ENCODE measurements around the gene SGSM1. TPM values are rescaled to one million over a fixed set of nuclear protein-coding genes. Genes with fewer than 3 reads are reported as not detected.

Gene SGSM1
- total RNA-seq, 2 donors from 2014 or later: 1.6 to 3.0 TPM

DNA sequence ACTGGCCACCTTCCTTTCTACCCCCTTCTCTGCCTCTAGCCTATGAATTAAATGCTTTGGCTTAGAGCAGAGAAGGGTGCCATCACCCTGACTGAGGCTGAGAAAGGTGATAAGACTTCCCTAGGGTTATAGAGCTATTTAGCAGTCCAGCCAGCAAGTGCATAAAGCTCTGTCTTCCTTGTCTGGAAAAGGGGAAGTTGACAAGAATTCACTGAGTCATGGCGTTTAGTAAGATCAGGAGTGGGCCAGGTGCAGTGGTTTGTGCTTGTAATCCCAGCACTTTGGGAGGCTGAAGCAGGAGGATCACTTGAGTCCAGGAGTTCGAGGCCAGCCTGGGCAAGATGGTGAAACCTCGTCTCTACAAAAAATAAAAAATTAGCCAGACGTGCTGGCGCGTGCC is 77.4 kb downstream of the SGSM1 start:
- no peak overlapping the region for H3K27ac Mint-ChIP-seq
- no peak overlapping the region for H3K9ac ChIP-seq (ENCODE audit: extremely low read depth, low read length, poor library complexity, severe bottlenecking)
- no peak overlapping the region for H3K4me3 ChIP-seq (ENCODE audit: low read length)
- H3K4me1 ChIP-seq (ENCODE audit: control insufficient read depth, insufficient read depth, low read length): no peaks in the 10 kb centered on the region
- TF ChIP-seq, protein P1, sequence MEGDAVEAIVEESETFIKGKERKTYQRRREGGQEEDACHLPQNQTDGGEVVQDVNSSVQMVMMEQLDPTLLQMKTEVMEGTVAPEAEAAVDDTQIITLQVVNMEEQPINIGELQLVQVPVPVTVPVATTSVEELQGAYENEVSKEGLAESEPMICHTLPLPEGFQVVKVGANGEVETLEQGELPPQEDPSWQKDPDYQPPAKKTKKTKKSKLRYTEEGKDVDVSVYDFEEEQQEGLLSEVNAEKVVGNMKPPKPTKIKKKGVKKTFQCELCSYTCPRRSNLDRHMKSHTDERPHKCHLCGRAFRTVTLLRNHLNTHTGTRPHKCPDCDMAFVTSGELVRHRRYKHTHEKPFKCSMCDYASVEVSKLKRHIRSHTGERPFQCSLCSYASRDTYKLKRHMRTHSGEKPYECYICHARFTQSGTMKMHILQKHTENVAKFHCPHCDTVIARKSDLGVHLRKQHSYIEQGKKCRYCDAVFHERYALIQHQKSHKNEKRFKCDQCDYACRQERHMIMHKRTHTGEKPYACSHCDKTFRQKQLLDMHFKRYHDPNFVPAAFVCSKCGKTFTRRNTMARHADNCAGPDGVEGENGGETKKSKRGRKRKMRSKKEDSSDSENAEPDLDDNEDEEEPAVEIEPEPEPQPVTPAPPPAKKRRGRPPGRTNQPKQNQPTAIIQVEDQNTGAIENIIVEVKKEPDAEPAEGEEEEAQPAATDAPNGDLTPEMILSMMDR (conservative IDR thresholded peaks at IDR 0.05): no peak
- H3K27ac ChIP-seq (ENCODE audit: low read depth, low read length): no peak overlapping the region
- H3K36me3 ChIP-seq (ENCODE audit: control insufficient read depth, insufficient read depth, low read length): no peaks in the 10 kb centered on the region
- H3K4me3 Mint-ChIP-seq: no peak overlapping the region
- no peaks in the 10 kb centered on the region for H3K27me3 Mint-ChIP-seq (ENCODE audit: insufficient read depth)
- 91 to 98% methylated on average over 4 to 6 of the region's 6 CpGs for WGBS, 2 experiments (ENCODE audit: insufficient coverage in 1 of 2, insufficient read length in 1 of 2)
- H3K9me3 ChIP-seq (ENCODE audit: control insufficient read depth, low read length): no peaks in the 10 kb centered on the region
- no peaks in the 10 kb centered on the region for H3K4me1 Mint-ChIP-seq
- DNase-seq: no peak
- H3K9me3 Mint-ChIP-seq: no peaks in the 10 kb centered on the region
- no peaks in the 10 kb centered on the region for H3K36me3 Mint-ChIP-seq (ENCODE audit: low read depth)
- H3K27me3 ChIP-seq (ENCODE audit: control insufficient read depth, insufficient read depth, low read length, poor library complexity, severe bottlenecking): no peaks in the 10 kb centered on the region

DNA sequence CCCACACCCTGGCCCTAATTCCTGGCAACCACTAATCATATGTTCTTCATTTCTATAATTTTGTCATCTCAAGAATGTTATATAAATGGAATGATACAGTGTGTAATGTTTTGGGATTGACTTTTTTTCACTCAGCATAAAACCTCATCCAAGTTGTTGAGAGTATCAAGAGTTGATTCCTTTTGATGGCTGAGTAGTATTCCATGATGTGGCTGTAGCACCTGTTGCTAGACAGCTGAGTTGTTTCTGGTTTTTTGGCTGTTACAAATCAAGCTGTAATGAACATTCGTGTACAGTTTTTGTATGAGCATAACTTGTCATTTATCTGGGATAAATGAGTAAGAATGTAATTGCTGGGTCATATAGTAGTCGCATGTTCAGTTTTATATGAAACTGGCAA is 81.2 kb downstream of the SGSM1 start:
- WGBS, 2 experiments (ENCODE audit: insufficient coverage in 1 of 2, insufficient read length in 1 of 2): 92 to 96% methylated on average over 2 of the region's 2 CpGs
- TF ChIP-seq, protein P1 (conservative IDR thresholded peaks at IDR 0.05): no peak
- H3K36me3 Mint-ChIP-seq (ENCODE audit: low read depth): no peaks in the 10 kb centered on the region
- Histone ChIP-seq H3K4me1 (ENCODE audit: control insufficient read depth, insufficient read depth, low read length) (no peaks in the 10 kb centered on the region), H3K9ac (ENCODE audit: extremely low read depth, low read length, poor library complexity, severe bottlenecking) (no peak overlapping the region), H3K9me3 (ENCODE audit: control insufficient read depth, low read length) (no peaks in the 10 kb centered on the region), H3K4me3 (ENCODE audit: low read length) (no peak overlapping the region), H3K27me3 (ENCODE audit: control insufficient read depth, insufficient read depth, low read length, poor library complexity, severe bottlenecking) (no peaks in the 10 kb centered on the region), H3K27ac (ENCODE audit: low read depth, low read length) (no peak overlapping the region), H3K36me3 (ENCODE audit: control insufficient read depth, insufficient read depth, low read length) (no peaks in the 10 kb centered on the region)
- no peak for DNase-seq
- no peaks in the 10 kb centered on the region for H3K27me3 Mint-ChIP-seq (ENCODE audit: insufficient read depth)
- H3K4me1 Mint-ChIP-seq: no peaks in the 10 kb centered on the region
- H3K9me3 Mint-ChIP-seq: no peaks in the 10 kb centered on the region
- H3K27ac Mint-ChIP-seq: no peak overlapping the region
- H3K4me3 Mint-ChIP-seq: no peak overlapping the region

DNA sequence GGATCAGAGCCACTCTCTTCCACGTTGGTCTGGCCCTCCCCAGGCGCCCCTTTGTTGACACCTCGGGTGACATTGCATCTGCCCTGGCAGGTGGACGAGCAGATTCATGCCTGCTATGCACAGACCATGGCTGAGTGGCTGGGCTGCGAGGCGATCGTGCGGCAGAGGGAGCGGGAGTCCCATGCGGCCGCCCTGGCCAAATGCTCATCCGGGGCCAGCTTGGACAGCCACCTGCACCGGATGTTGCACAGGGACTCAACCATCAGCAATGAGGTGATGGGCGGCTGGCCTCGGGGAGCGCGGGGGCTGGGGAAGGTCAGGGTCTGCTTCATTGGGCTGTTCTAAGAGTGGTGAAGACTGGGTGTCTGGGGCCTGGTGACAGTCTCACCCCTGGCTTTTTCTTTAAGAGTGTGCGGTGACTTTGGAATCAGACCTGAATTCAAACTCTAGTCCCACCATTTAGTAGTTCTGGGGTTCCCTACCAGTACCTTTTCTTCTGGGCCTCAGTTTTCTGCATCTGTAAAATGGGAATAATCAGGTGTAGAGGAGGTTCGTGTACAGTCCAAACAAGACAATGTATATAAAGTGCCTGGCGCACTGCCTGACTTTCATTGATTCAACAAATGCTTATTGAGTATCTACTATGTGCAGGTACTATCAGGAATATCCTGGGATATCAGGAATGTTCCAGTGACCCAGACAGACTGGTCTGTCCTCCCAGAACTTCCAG is 87.5 kb downstream of the SGSM1 start:
- H3K27ac ChIP-seq (ENCODE audit: low read depth, low read length): no peak overlapping the region
- H3K9me3 Mint-ChIP-seq: no peaks in the 10 kb centered on the region
- H3K27me3 ChIP-seq (ENCODE audit: control insufficient read depth, insufficient read depth, low read length, poor library complexity, severe bottlenecking): no peaks in the 10 kb centered on the region
- H3K27me3 Mint-ChIP-seq (ENCODE audit: insufficient read depth): no peaks in the 10 kb centered on the region
- H3K36me3 Mint-ChIP-seq (ENCODE audit: low read depth): no peaks in the 10 kb centered on the region
- no peak overlapping the region for H3K4me3 Mint-ChIP-seq
- 94 to 95% methylated on average over 9 to 20 of the region's 20 CpGs for WGBS, 2 experiments (ENCODE audit: insufficient coverage in 1 of 2, insufficient read length in 1 of 2)
- no peak overlapping the region for H3K4me3 ChIP-seq (ENCODE audit: low read length)
- H3K9me3 ChIP-seq (ENCODE audit: control insufficient read depth, low read length): no peaks in the 10 kb centered on the region
- H3K4me1 Mint-ChIP-seq: peaks cover 4% of the 10 kb centered on the region
- no peaks in the 10 kb centered on the region for H3K4me1 ChIP-seq (ENCODE audit: control insufficient read depth, insufficient read depth, low read length)
- H3K27ac Mint-ChIP-seq: no peak overlapping the region
- TF ChIP-seq, protein P1 (conservative IDR thresholded peaks at IDR 0.05): no peak
- no peak overlapping the region for H3K9ac ChIP-seq (ENCODE audit: extremely low read depth, low read length, poor library complexity, severe bottlenecking)
- no peaks in the 10 kb centered on the region for H3K36me3 ChIP-seq (ENCODE audit: control insufficient read depth, insufficient read depth, low read length)
- DNase-seq: no peak

Measured in endodermal cell (in vitro differentiated cells).